Measurements from ENCODE around the gene WNK2. TPM values are rescaled to one million over a fixed set of nuclear protein-coding genes. Genes with fewer than 3 reads are reported as not detected.

The WNK2 gene
- total RNA-seq, 2 experiments from 2014 or later: 0.25 TPM; not detected in 1

DNA sequence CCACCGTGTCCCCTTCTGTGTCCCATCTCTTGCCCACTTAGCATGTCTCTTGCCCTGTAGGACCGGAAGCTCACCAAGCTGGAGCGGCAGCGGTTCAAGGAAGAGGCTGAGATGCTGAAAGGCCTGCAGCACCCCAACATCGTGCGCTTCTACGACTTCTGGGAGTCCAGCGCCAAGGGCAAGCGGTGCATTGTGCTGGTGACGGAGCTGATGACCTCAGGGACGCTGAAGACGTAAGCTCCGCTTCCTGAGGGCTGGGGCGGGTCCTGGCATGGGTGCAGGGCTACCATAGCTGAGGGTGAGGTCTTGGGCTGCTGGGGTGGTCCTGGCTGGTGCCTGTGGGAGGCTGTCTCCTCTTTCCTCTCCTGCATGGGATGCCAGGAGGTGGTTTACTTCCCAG, 45.7 kb downstream of the WNK2 start:
- POLR2A ChIA-PET: no interaction called here
- no peak overlapping the region for H3K4me3 Mint-ChIP-seq
- peaks cover 6% of the 10 kb centered on the region for H3K4me1 Mint-ChIP-seq
- H3K36me3 Mint-ChIP-seq: no peaks in the 10 kb centered on the region
- no peak for DNase-seq
- ATAC-seq (ENCODE audit: low read depth): no peak
- H3K27ac Mint-ChIP-seq: no peak overlapping the region
- H3K27me3 Mint-ChIP-seq: peaks cover 37% of the 10 kb centered on the region
- H3K9me3 Mint-ChIP-seq: no peaks in the 10 kb centered on the region

DNA sequence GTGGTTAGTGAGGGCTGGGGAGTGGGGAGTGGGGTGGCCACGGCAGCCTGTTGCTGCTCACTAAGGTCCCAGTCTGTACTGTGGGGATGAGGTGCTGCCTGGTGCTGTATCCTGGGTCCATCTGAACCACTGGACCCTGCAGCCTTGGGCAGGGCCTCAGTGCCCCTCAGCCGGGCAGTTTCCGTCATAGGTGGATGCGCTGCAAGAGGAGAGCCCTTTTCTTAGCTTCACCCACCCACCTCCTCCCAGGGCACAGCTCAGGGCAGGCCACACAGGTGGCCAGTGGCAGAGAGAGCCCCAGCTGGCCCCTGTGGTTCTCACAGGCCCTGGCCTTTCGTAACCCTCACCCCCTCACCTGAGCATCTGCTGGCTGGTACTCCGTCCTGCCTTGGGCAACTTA, 46.2 kb downstream of the WNK2 start:
- DNase-seq (no peak), ATAC-seq (ENCODE audit: low read depth) (no peak)
- Mint-ChIP-seq H3K9me3 (no peaks in the 10 kb centered on the region), H3K36me3 (no peaks in the 10 kb centered on the region), H3K27me3 (peaks cover 37% of the 10 kb centered on the region), H3K27ac (no peak overlapping the region), H3K4me1 (peaks cover 6% of the 10 kb centered on the region), H3K4me3 (no peak overlapping the region)
- POLR2A ChIA-PET: no interaction called here

DNA sequence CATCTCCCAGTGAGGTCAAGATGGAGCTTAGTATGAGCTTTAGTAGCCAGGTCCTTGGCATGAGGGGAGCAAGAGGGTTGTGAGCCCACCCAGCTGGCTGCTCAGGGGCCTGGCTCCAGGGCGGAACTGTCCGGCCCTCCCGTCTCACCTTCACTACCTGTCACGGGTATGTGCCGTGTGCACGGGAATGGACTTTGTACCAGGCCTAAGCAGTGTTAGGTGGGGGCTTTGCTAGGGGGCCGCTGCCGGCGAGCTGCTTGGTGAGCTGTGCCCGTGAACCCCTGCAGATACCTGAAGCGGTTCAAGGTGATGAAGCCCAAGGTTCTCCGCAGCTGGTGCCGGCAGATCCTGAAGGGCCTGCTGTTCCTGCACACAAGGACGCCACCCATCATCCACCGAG, 46.7 kb downstream of the WNK2 start:
- POLR2A ChIA-PET: no interaction called here
- H3K36me3 Mint-ChIP-seq: no peaks in the 10 kb centered on the region
- H3K4me3 Mint-ChIP-seq: no peak overlapping the region
- DNase-seq (no peak), ATAC-seq (ENCODE audit: low read depth) (no peak)
- H3K4me1 Mint-ChIP-seq: peaks cover 6% of the 10 kb centered on the region
- H3K27ac Mint-ChIP-seq: no peak overlapping the region
- peaks cover 37% of the 10 kb centered on the region for H3K27me3 Mint-ChIP-seq
- no peaks in the 10 kb centered on the region for H3K9me3 Mint-ChIP-seq

DNA sequence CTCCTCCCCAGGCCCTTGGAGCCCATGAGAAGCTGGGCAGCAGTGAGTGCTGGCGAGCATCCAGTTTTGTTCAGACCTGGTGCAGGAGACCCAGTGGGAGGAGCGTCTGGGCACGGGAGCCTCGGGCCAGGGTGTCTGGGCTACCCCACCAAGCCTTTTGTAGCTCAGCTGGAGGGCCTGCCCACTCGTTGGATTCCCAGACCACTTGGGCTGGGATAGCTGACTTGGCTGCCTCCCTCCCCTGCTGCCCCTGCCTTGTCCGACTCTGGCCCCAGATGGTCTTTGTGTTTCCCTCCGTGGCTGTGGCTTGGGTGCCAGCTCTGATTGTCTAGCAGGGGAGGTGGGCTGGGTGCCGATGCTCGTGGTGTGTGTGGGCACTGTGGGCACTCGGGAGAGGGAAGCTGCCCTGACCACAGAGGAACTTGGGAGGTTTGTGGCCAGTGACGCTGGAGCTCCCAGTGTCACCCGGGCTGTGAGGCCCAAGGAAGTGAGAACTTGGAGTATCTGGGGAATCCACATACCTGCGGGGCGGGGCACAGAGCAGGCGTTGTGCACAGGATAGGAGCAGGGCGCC, 47.3 kb downstream of the WNK2 start:
- peaks cover 37% of the 10 kb centered on the region for H3K27me3 Mint-ChIP-seq
- no peaks in the 10 kb centered on the region for H3K36me3 Mint-ChIP-seq
- no peak overlapping the region for H3K4me3 Mint-ChIP-seq
- no peak for ATAC-seq (ENCODE audit: low read depth)
- POLR2A ChIA-PET: no interaction called here
- no peaks in the 10 kb centered on the region for H3K9me3 Mint-ChIP-seq
- DNase-seq: no peak
- peaks cover 6% of the 10 kb centered on the region for H3K4me1 Mint-ChIP-seq
- H3K27ac Mint-ChIP-seq: no peak overlapping the region

DNA sequence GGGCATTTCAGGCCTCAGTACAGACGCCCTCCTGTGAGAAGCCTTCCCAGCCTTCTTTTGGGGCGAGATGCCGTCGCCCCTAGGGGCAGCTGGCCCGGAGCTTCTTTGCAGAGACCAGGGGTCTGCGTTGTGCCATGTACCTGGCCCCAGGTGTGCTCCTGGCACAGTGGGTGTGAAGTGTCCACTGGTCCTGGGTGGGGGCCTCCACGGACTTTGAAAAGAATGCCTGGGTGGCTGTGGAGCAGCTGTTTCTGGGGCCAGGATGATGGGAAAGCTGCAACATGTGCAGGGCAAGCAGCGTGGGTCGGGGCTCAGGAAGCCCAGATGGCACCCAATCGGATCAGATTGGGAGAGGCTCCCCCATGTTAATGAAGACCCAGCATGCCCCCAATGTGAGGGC, 47.8 kb downstream of the WNK2 start:
- Mint-ChIP-seq H3K27ac (no peak overlapping the region), H3K4me3 (no peak overlapping the region), H3K27me3 (peaks cover 34% of the 10 kb centered on the region), H3K9me3 (no peaks in the 10 kb centered on the region), H3K36me3 (no peaks in the 10 kb centered on the region), H3K4me1 (peaks cover 6% of the 10 kb centered on the region)
- no peak for DNase-seq
- no peak for ATAC-seq (ENCODE audit: low read depth)
- POLR2A ChIA-PET: no interaction called here

DNA sequence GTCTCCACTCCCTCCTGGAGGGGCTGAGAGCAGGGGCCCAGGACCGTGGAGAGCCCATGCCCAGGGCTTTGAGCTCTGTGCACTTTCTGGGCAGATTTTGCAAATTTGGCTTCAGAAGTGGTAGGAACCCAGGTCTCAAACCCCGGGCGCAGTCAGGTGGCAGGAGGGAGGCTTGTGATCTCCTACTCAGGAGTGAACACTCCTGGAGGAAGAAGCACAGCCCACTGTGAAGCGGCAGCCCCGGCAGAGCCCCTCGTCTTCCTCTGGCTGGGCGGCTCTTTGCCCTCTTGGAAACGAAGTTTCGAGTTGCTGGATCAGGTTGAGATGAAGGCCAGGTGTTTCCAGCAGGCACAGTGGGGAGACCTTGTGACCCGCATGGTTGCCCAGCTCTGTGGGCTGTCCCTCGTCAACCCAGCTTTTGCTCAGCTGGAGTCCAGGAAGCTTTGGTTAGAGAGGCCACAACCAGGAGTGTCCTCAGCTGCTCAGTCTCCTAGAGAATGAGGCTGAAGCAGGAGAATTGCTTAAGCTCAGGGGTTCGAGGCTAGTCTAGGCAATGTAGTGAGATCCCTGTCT, 48.5 kb downstream of the WNK2 start:
- ATAC-seq (ENCODE audit: low read depth) (no peak), DNase-seq (no peak)
- peaks cover 6% of the 10 kb centered on the region for H3K9me3 Mint-ChIP-seq
- no peaks in the 10 kb centered on the region for H3K36me3 Mint-ChIP-seq
- H3K4me3 Mint-ChIP-seq: no peak overlapping the region
- POLR2A ChIA-PET: interaction anchor here (0.7 kb wide), 1 partner anchor 303 kb away, joined by 3 read pairs; no protein-coding TSS in a partner anchor
- H3K27ac Mint-ChIP-seq: no peak overlapping the region
- H3K27me3 Mint-ChIP-seq: peaks cover 34% of the 10 kb centered on the region
- peaks cover 11% of the 10 kb centered on the region for H3K4me1 Mint-ChIP-seq

DNA sequence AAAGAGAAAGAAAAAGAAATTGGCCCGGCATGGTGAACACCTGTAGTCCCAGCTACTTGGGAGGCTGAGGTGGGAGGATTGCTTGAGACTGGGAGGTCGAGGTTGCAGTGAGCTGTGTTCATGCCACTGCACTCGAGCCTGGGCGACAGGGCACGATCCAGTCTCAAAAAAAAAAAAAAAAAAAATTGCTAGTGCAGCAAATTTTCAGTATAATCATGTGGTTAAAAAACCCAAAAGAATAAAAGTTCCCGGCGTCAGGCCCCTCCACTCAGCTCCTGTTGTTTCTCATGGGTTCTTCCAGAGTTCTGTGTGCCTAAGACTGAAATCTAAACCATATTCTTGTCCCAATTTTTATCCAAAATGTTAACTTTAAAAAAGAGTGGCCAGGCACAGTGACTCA, 49.1 kb downstream of the WNK2 start:
- DNase-seq: no peak
- Mint-ChIP-seq H3K27me3 (peaks cover 31% of the 10 kb centered on the region), H3K27ac (no peak overlapping the region), H3K9me3 (peaks cover 7% of the 10 kb centered on the region), H3K4me1 (peaks cover 17% of the 10 kb centered on the region), H3K4me3 (no peak overlapping the region), H3K36me3 (no peaks in the 10 kb centered on the region)
- POLR2A ChIA-PET: interaction anchor here (0.7 kb wide), 1 partner anchor 303 kb away, joined by 3 read pairs; no protein-coding TSS in a partner anchor
- no peak for ATAC-seq (ENCODE audit: low read depth)

DNA sequence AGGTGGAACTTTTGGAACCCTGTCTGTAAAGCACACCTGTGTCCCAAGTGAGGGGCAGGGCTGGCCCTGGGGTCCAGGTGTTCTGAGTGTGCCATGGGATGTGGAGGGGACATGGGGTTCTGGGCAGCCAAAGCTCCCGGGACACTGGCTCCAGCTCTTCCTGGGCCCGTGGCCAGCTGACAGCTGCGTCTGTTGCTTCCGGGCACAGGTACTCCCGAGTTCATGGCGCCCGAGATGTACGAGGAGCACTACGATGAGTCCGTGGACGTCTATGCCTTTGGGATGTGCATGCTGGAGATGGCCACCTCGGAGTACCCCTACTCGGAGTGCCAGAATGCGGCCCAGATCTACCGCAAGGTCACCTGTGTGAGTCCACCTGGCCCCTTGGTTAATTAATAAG, 50.7 kb downstream of the WNK2 start:
- POLR2A ChIA-PET: no interaction called here
- Mint-ChIP-seq H3K36me3 (no peaks in the 10 kb centered on the region), H3K9me3 (peaks cover 7% of the 10 kb centered on the region), H3K4me3 (no peak overlapping the region), H3K27ac (no peak overlapping the region), H3K27me3 (peaks cover 27% of the 10 kb centered on the region), H3K4me1 (peaks cover 18% of the 10 kb centered on the region)
- ATAC-seq (ENCODE audit: low read depth) (no peak), DNase-seq (no peak)

DNA sequence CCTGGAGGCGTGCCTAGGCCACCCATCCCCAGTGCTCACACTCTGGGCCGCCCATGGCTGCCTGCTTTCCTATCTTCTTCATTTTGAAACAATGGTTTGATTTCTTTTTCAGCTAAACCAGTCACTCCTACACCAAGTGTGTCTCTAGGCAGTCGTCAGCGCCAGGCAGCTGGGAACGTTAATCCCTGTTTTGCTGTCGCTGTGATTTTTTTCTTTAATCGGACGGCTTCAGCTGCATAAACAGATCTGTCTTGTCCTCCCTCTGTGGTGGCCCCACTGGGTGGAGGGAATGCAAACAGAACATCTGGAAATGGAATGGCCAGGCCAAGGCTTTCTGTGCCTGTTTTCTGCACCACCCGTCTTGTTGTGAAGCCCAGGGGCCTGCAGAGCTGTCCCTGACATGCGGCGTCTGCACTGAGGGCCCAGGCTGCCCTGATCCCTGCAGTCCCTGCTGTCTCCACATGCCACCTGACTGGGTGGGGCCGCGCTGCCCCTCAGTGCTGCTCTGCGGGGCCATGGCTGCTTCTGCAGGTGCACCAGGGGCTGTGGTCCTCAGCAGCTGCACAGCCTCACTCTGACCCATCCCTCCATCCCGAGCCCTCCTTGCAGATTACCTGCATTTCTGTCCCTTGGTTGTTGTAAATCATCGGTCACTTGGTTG, 51.5 kb downstream of the WNK2 start:
- Mint-ChIP-seq H3K27me3 (peaks cover 25% of the 10 kb centered on the region), H3K4me1 (peaks cover 15% of the 10 kb centered on the region), H3K36me3 (no peaks in the 10 kb centered on the region), H3K27ac (no peak overlapping the region), H3K9me3 (peaks cover 7% of the 10 kb centered on the region), H3K4me3 (no peak overlapping the region)
- POLR2A ChIA-PET: no interaction called here
- no peak for DNase-seq
- ATAC-seq (ENCODE audit: low read depth): no peak

DNA sequence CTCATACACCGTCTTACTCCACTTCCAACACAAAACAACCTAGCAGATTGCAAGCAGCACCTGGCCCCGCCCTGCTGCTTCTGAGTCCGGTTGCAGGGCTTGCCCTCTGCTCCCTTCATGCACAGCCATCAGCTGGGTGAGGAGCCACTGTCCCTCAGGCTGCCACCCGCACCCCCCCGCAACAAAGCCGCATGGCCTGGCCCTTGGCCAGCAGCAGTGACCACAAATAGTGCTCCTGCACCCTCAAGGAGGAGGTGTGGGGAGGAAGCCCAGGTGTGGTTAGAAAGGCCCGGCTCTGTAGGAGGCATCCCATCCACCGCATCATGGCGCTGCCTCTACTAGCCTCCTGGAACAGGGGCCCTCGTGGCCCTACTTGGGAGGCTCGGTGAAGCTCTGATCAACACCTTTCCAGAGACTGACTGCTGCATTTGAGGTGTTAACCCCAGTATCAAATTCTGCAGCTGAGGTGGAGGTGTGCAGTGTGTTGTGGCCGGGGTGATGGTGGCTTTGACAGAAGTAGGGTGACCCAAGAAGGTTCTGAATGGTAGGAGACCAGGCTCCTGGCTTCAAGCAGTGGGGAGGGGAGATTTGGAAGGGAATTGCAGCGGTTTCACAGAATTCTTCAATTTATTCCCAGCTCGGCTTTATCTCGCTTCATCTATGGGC, 52.7 kb downstream of the WNK2 start:
- POLR2A ChIA-PET: no interaction called here
- no peak overlapping the region for H3K27ac Mint-ChIP-seq
- peaks cover 7% of the 10 kb centered on the region for H3K9me3 Mint-ChIP-seq
- peaks cover 13% of the 10 kb centered on the region for H3K4me1 Mint-ChIP-seq
- ATAC-seq (ENCODE audit: low read depth): no peak
- no peaks in the 10 kb centered on the region for H3K36me3 Mint-ChIP-seq
- peaks cover 20% of the 10 kb centered on the region for H3K27me3 Mint-ChIP-seq
- no peak overlapping the region for H3K4me3 Mint-ChIP-seq
- DNase-seq: no peak

DNA sequence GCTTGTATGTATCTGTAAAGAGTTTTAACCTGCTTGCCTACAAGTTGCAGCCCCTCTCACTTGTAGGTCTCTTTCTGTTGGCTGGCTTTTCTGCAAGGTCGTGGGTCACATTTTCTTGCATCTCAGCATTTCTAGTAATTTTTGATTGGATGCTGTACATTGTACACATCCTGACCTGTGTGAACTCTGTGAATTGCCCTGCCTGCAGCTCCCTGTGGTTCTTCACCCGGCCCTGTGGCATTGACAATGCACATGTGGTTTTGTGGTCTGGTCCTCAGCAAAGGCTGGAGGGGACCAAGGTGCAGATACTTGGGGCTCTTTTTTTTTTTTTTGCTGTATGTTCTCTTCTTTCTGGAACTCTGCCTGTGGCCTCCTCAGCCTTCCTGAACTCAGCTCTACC, 53.6 kb downstream of the WNK2 start:
- DNase-seq (peak; percentile 47), ATAC-seq (ENCODE audit: low read depth) (peak; percentile 77)
- peaks cover 14% of the 10 kb centered on the region for H3K27me3 Mint-ChIP-seq
- no peak overlapping the region for H3K4me3 Mint-ChIP-seq
- no peak overlapping the region for H3K27ac Mint-ChIP-seq
- POLR2A ChIA-PET: no interaction called here
- H3K36me3 Mint-ChIP-seq: no peaks in the 10 kb centered on the region
- H3K4me1 Mint-ChIP-seq: peaks cover 13% of the 10 kb centered on the region
- H3K9me3 Mint-ChIP-seq: peaks cover 7% of the 10 kb centered on the region

DNA sequence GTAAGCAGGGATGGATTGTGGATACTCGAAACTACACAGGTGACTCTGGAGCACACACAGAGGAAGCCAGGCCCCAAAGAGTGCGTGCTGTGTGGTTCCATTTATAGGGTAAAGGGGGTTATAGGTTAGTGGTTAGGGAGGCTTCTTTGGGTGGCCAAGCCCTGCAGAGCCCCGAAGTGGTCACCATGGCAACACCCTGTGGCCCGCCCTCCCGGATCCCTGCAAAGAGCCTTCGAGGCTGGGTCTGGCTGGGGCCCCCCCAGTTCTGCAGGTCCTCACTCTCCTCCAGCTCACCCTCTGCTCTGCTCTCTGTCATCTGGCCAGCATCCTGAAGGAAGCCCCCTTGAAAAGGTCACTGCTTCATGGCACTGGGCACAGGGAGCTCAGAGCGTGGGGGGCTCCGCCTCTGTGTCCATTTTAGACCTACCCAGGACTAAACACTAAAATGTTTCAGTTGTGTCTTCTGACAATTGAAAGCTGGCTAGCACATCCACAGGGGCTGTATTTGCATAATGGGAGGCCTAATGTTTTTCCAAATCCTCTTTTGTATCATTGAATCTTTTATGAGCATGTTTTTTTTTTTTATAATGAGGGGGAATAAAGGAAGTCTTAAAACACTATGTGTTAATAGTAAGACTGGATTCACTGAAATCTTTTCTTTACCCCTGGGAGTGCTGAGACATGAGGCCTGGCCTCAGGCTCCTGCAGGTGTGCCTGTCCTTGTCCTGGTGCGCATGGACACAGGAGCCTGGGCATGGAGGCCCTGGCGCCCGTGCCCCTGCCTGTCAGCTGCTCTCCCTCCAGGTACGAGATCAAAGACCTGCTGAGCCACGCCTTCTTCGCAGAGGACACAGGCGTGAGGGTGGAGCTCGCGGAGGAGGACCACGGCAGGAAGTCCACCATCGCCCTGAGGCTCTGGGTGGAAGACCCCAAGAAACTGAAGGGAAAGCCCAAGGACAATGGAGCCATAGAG, 55.3 kb downstream of the WNK2 start:
- Mint-ChIP-seq H3K27ac (no peak overlapping the region), H3K9me3 (peaks cover 7% of the 10 kb centered on the region), H3K36me3 (no peaks in the 10 kb centered on the region), H3K27me3 (peaks cover 3% of the 10 kb centered on the region), H3K4me1 (peaks cover 13% of the 10 kb centered on the region), H3K4me3 (no peak overlapping the region)
- no peak for DNase-seq
- no peak for ATAC-seq (ENCODE audit: low read depth)
- POLR2A ChIA-PET: interaction anchor here (0.6 kb wide), 1 partner anchor 1093 kb away, joined by 3 read pairs; no protein-coding TSS in a partner anchor

DNA sequence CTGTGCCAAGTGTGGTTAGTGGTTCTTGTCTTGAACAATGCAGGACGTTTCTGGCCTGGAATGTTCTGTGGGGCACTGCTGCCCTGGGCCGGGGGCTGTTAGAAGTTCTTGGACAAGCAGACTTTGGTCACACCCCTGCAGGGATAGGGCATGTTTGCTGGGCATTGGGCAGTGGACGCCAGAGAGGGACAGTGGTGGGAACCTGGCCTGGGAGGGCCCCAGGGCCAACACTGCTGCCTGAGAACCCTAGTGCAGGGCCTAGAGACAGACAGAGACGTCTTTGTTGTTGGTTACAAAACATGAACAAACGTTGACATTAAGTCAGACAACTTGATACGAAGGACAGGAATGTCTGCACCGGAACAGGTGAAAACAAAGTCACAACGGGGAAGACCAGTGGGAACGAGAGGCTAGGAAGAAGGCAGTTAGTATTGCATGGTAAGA, 57.0 kb downstream of the WNK2 start:
- Mint-ChIP-seq H3K4me3 (no peak overlapping the region), H3K36me3 (no peaks in the 10 kb centered on the region), H3K4me1 (peaks cover 13% of the 10 kb centered on the region), H3K9me3 (peaks cover 7% of the 10 kb centered on the region), H3K27ac (no peak overlapping the region), H3K27me3 (peaks cover 3% of the 10 kb centered on the region)
- ATAC-seq (ENCODE audit: low read depth) (no peak), DNase-seq (no peak)
- POLR2A ChIA-PET: no interaction called here

All from activated naive CD8-positive, alpha-beta T cell treated with anti-CD3 and anti-CD28 coated beads, Interleukin-2, amount 10 ng/mL, durations not matched to agents 7 days and 5 days (primary cell).